CD4-positive, alpha-beta T cell treated with Interleukin-12 subunit alpha and Interleukin-12 subunit beta, for 1 hour (primary cell): ENCODE measurements around the gene EPB41L5.
"Not testable (repeated sequence)": the region's sequence is repeated elsewhere in the genome, so short reads cannot be mapped to it uniquely, and the experiment has no call there.

Experiments used
- DNase-seq: peaks from one replicate; pipeline ENCODE4 v3.0.0-alpha.2; 2020

Gene EPB41L5

GRCh38 chr2:120012771-120013596 lies at the start of gene EPB41L5:
EPB41L5 (plus strand) TSS chr2:120013077; CDS start chr2:120019085, 6,008 bp downstream.
- DNase-seq: peak; percentile 83

GRCh38 chr2:119981896-119982295 lies 31.0 kb upstream of the EPB41L5 start:
- DNase-seq: no peak

- DNase-seq: no peak
These were observed 30.4 kb upstream of the EPB41L5 start for GRCh38 chr2:119982506-119982905.

GRCh38 chr2:119983108-119983507 lies 29.8 kb upstream of the EPB41L5 start:
- DNase-seq: no peak

- no peak for DNase-seq
These were observed 16.7 kb upstream of the EPB41L5 start for GRCh38 chr2:119996148-119996547.

GRCh38 chr2:119996896-119997891 lies 15.7 kb upstream of the EPB41L5 start:
- DNase-seq: not testable (repeated sequence)

- DNase-seq: no peak
These were observed 11.4 kb upstream of the EPB41L5 start for GRCh38 chr2:120001471-120001870.

GRCh38 chr2:120004254-120004653 lies 8.6 kb upstream of the EPB41L5 start:
- no peak for DNase-seq

- no peak for DNase-seq
These were observed 6.9 kb upstream of the EPB41L5 start for GRCh38 chr2:120005834-120006521.

- DNase-seq: no peak
These were observed 5.0 kb upstream of the EPB41L5 start for GRCh38 chr2:120007851-120008250.

GRCh38 chr2:120012363-120012762 lies 514 bp upstream of the EPB41L5 start:
- no peak for DNase-seq

- DNase-seq: peak; percentile 5
These were observed 833 bp downstream of the EPB41L5 start for GRCh38 chr2:120013597-120014223.

GRCh38 chr2:120014226-120014980 lies 1.5 kb downstream of the EPB41L5 start:
- no peak for DNase-seq

- DNase-seq: no peak
These were observed 3.9 kb downstream of the EPB41L5 start for GRCh38 chr2:120016800-120017199.

GRCh38 chr2:120017201-120017600 lies 4.3 kb downstream of the EPB41L5 start:
- no peak for DNase-seq

GRCh38 chr2:120018549-120018948 lies 5.7 kb downstream of the EPB41L5 start:
- no peak for DNase-seq

GRCh38 chr2:120020554-120020953 lies 7.7 kb downstream of the EPB41L5 start:
- DNase-seq: no peak

GRCh38 chr2:120022505-120022904 lies 9.6 kb downstream of the EPB41L5 start:
- DNase-seq: not testable (repeated sequence)

- DNase-seq: no peak
These were observed 14.0 kb downstream of the EPB41L5 start for GRCh38 chr2:120026890-120027289.

GRCh38 chr2:120028795-120029194 lies 15.9 kb downstream of the EPB41L5 start:
- DNase-seq: no peak
